ENCODE data around the gene TTC14. TPM values are rescaled to one million over a fixed set of nuclear protein-coding genes. Genes with fewer than 3 reads are reported as not detected.

TTC14 gene
- total RNA-seq, 3 donors from 2014 or later: 66.1 to 122 (median 101) TPM

DNA sequence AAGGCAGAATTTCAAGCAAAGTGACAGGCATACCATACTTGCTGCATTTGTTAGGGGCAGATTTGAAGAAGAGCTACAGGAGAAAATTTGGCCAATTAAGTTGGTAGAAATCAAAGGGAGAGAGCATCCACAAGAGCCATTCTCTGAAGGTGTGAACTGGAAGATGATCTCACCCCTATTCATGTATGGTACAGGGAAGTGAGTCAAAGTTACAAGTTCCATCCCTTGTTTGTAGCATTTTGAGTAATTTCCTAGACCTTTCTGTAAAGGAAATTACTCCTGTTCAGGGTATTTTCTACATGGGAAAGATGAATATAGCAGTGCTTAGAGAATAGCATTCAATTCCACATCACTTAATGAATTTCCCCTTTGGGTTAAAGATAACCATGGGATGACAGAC is 28.4 kb downstream of the TTC14 start:
- no peaks in the 10 kb centered on the region for H3K27me3 ChIP-seq
- TF ChIP-seq CTCF (IDR thresholded peaks at IDR 0.05) (no peak), POLR2A (IDR thresholded peaks at IDR 0.05) (no peak), POLR2AphosphoS5 (IDR thresholded peaks at IDR 0.05) (no peak)
- no peak overlapping the region for H3K27ac ChIP-seq
- no peaks in the 10 kb centered on the region for H3K4me1 ChIP-seq
- intact Hi-C loops (cut with DNase I; ENCODE audit: low total_unique reads): no loop called here
- no peak overlapping the region for H3K4me3 ChIP-seq
- H3K36me3 ChIP-seq: no peaks in the 10 kb centered on the region
- DNase-seq (ENCODE audit: low spot score in 2 of 2): no peak
- H3K9me3 ChIP-seq: no peaks in the 10 kb centered on the region

DNA sequence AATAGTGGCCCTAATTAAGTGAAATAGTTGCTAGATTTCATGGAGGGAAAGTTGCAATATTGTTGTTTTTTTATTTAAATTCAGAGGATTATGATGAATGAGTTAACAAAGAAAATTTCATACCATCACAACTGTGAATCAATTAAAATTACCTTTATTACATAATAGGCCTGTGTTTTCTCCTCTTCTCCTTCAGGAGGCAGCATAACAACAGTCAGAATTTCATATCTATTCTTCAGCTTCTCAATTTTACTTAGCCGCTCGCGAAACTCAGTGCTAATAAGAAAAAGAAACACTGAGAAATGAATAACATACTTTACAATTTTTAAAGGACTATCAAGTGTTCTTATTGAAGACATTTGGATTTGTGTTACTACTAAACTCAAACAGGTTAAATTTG is 29.4 kb downstream of the TTC14 start:
- Histone ChIP-seq H3K4me3 (no peak overlapping the region), H3K9me3 (no peaks in the 10 kb centered on the region), H3K36me3 (no peaks in the 10 kb centered on the region), H3K4me1 (no peaks in the 10 kb centered on the region), H3K27me3 (no peaks in the 10 kb centered on the region), H3K27ac (no peak overlapping the region)
- intact Hi-C loops (cut with DNase I; ENCODE audit: low total_unique reads): no loop called here
- DNase-seq (ENCODE audit: low spot score in 2 of 2): no peak
- TF ChIP-seq CTCF (IDR thresholded peaks at IDR 0.05): no peak
- TF ChIP-seq POLR2A (IDR thresholded peaks at IDR 0.05): no peak
- TF ChIP-seq POLR2AphosphoS5 (IDR thresholded peaks at IDR 0.05): no peak

DNA sequence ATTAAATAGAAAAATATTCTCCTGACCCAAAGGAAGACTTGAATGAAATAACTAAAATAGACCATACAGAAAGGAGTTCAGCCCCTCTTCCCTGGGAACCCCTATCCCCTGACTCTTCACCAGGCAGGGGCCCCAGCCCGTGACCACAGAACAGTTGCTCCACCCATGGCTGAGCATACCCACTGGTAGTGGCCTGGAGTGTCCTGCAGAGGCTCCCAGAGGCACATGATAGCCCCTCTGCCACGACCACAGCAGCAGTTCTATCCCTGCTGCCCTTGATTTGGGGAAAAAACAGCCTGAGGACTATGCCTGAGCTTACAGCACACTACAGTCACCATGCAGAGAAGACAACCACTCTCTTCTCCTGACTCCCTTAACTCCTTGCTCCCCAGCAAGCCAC is 31.8 kb downstream of the TTC14 start:
- no peak overlapping the region for H3K4me3 ChIP-seq
- no peaks in the 10 kb centered on the region for H3K9me3 ChIP-seq
- no peaks in the 10 kb centered on the region for H3K27me3 ChIP-seq
- no peaks in the 10 kb centered on the region for H3K4me1 ChIP-seq
- no peaks in the 10 kb centered on the region for H3K36me3 ChIP-seq
- DNase-seq (ENCODE audit: low spot score in 2 of 2): no peak
- intact Hi-C loops (cut with DNase I; ENCODE audit: low total_unique reads): no loop called here
- H3K27ac ChIP-seq: no peak overlapping the region
- TF ChIP-seq CTCF (IDR thresholded peaks at IDR 0.05): no peak

GRCh38 chr3:180640987-180641386 is 39.0 kb downstream of the TTC14 start:
- Histone ChIP-seq H3K36me3 (no peaks in the 10 kb centered on the region), H3K27me3 (no peaks in the 10 kb centered on the region), H3K9me3 (no peaks in the 10 kb centered on the region), H3K27ac (no peak overlapping the region), H3K4me3 (no peak overlapping the region), H3K4me1 (no peaks in the 10 kb centered on the region)
- no peak for TF ChIP-seq POLR2A (IDR thresholded peaks at IDR 0.05)
- no peak for TF ChIP-seq POLR2AphosphoS5 (IDR thresholded peaks at IDR 0.05)
- no peak for TF ChIP-seq CTCF (IDR thresholded peaks at IDR 0.05)
- DNase-seq (ENCODE audit: low spot score in 2 of 2): no peak
- intact Hi-C loops (cut with DNase I; ENCODE audit: low total_unique reads): no loop called here

- no peaks in the 10 kb centered on the region for H3K4me1 ChIP-seq
- TF ChIP-seq CTCF (IDR thresholded peaks at IDR 0.05) (no peak), POLR2A (IDR thresholded peaks at IDR 0.05) (no peak)
- no peaks in the 10 kb centered on the region for H3K36me3 ChIP-seq
- H3K9me3 ChIP-seq: no peaks in the 10 kb centered on the region
- intact Hi-C loops (cut with DNase I; ENCODE audit: low total_unique reads): no loop called here
- no peak overlapping the region for H3K4me3 ChIP-seq
- H3K27ac ChIP-seq: no peak overlapping the region
- no peak for DNase-seq (ENCODE audit: low spot score in 2 of 2)
- no peaks in the 10 kb centered on the region for H3K27me3 ChIP-seq
Observed at GRCh38 chr3:180646187-180646790, 44.3 kb downstream of the TTC14 start.
